IPS-18a (cell line): ENCODE results near the gene MKRN1.

Experiments
- H3K27ac ChIP-seq: one replicate; pipeline ENCODE4 v1.5.1; 2013; ENCODE audit warnings: low read length
- H3K27me3 ChIP-seq: one replicate; pipeline ENCODE4 v1.6.1; 2013; ENCODE audit warnings: mild to moderate bottlenecking, low read length; ENCODE audit not compliant: control insufficient read depth, insufficient read depth
- H3K36me3 ChIP-seq: one replicate; pipeline ENCODE4 v1.6.1; 2013; ENCODE audit warnings: low read depth, low read length; ENCODE audit not compliant: control insufficient read depth
- H3K4me1 ChIP-seq: one replicate; pipeline ENCODE4 v1.6.1; 2013; ENCODE audit warnings: low read depth, low read length; ENCODE audit not compliant: control insufficient read depth
- H3K4me3 ChIP-seq: one replicate; pipeline ENCODE4 v1.5.1; 2013; ENCODE audit warnings: low read length
- H3K9ac ChIP-seq: one replicate; pipeline ENCODE4 v1.6.1; 2013; ENCODE audit warnings: mild to moderate bottlenecking, low read length, moderate library complexity
- H3K9me3 ChIP-seq: one replicate; pipeline ENCODE4 v1.6.1; 2013; ENCODE audit warnings: low read depth, low read length; ENCODE audit not compliant: control insufficient read depth

The MKRN1 gene

GRCh38 chr7:140453273-140453672 is 26.0 kb downstream of the MKRN1 start:
- no peak overlapping the region for H3K27ac ChIP-seq
- H3K36me3 ChIP-seq: peaks cover 43% of the 10 kb centered on the region
- no peak overlapping the region for H3K9ac ChIP-seq
- no peaks in the 10 kb centered on the region for H3K27me3 ChIP-seq
- no peak overlapping the region for H3K4me3 ChIP-seq
- H3K9me3 ChIP-seq: no peaks in the 10 kb centered on the region
- peaks cover 48% of the 10 kb centered on the region for H3K4me1 ChIP-seq

- no peak overlapping the region for H3K27ac ChIP-seq
- no peaks in the 10 kb centered on the region for H3K9me3 ChIP-seq
- no peak overlapping the region for H3K4me3 ChIP-seq
- no peaks in the 10 kb centered on the region for H3K27me3 ChIP-seq
- H3K9ac ChIP-seq: no peak overlapping the region
- H3K4me1 ChIP-seq: peaks cover 47% of the 10 kb centered on the region
- peaks cover 32% of the 10 kb centered on the region for H3K36me3 ChIP-seq
These were observed 27.6 kb downstream of the MKRN1 start for GRCh38 chr7:140451716-140452115.

- H3K27ac ChIP-seq: peak overlapping the region; percentile 54
- H3K36me3 ChIP-seq: peaks cover 11% of the 10 kb centered on the region
- H3K9ac ChIP-seq: no peak overlapping the region
- H3K9me3 ChIP-seq: no peaks in the 10 kb centered on the region
- no peaks in the 10 kb centered on the region for H3K27me3 ChIP-seq
- H3K4me1 ChIP-seq: peaks cover 24% of the 10 kb centered on the region
- H3K4me3 ChIP-seq: peak overlapping the region; percentile 25
These were observed 30.4 kb downstream of the MKRN1 start for GRCh38 chr7:140448781-140449480.

GRCh38 chr7:140447841-140448240 is 31.5 kb downstream of the MKRN1 start:
- no peak overlapping the region for H3K27ac ChIP-seq
- no peaks in the 10 kb centered on the region for H3K9me3 ChIP-seq
- no peak overlapping the region for H3K4me3 ChIP-seq
- peaks cover 24% of the 10 kb centered on the region for H3K4me1 ChIP-seq
- no peaks in the 10 kb centered on the region for H3K27me3 ChIP-seq
- H3K36me3 ChIP-seq: no peaks in the 10 kb centered on the region
- H3K9ac ChIP-seq: no peak overlapping the region

- H3K27me3 ChIP-seq: no peaks in the 10 kb centered on the region
- peaks cover 21% of the 10 kb centered on the region for H3K4me1 ChIP-seq
- H3K9me3 ChIP-seq: no peaks in the 10 kb centered on the region
- no peak overlapping the region for H3K27ac ChIP-seq
- H3K36me3 ChIP-seq: no peaks in the 10 kb centered on the region
- no peak overlapping the region for H3K4me3 ChIP-seq
- H3K9ac ChIP-seq: no peak overlapping the region
These were observed 32.8 kb downstream of the MKRN1 start for GRCh38 chr7:140446467-140446866.

GRCh38 chr7:140441519-140441918 is 37.8 kb downstream of the MKRN1 start:
- no peak overlapping the region for H3K4me3 ChIP-seq
- no peaks in the 10 kb centered on the region for H3K4me1 ChIP-seq
- H3K36me3 ChIP-seq: no peaks in the 10 kb centered on the region
- no peak overlapping the region for H3K9ac ChIP-seq
- H3K27ac ChIP-seq: no peak overlapping the region
- H3K9me3 ChIP-seq: no peaks in the 10 kb centered on the region
- H3K27me3 ChIP-seq: no peaks in the 10 kb centered on the region

GRCh38 chr7:140440593-140440992 is 38.7 kb downstream of the MKRN1 start:
- Histone ChIP-seq H3K4me1 (no peaks in the 10 kb centered on the region), H3K27ac (no peak overlapping the region), H3K9ac (no peak overlapping the region), H3K27me3 (no peaks in the 10 kb centered on the region), H3K4me3 (no peak overlapping the region), H3K9me3 (no peaks in the 10 kb centered on the region), H3K36me3 (no peaks in the 10 kb centered on the region)

- no peak overlapping the region for H3K9ac ChIP-seq
- H3K4me1 ChIP-seq: no peaks in the 10 kb centered on the region
- no peak overlapping the region for H3K27ac ChIP-seq
- H3K36me3 ChIP-seq: no peaks in the 10 kb centered on the region
- H3K27me3 ChIP-seq: no peaks in the 10 kb centered on the region
- no peaks in the 10 kb centered on the region for H3K9me3 ChIP-seq
- H3K4me3 ChIP-seq: no peak overlapping the region
These were observed 39.9 kb downstream of the MKRN1 start for GRCh38 chr7:140439359-140439758.

- no peak overlapping the region for H3K9ac ChIP-seq
- no peaks in the 10 kb centered on the region for H3K4me1 ChIP-seq
- no peaks in the 10 kb centered on the region for H3K9me3 ChIP-seq
- no peaks in the 10 kb centered on the region for H3K36me3 ChIP-seq
- H3K27me3 ChIP-seq: no peaks in the 10 kb centered on the region
- H3K27ac ChIP-seq: no peak overlapping the region
- H3K4me3 ChIP-seq: no peak overlapping the region
These were observed 43.9 kb downstream of the MKRN1 start for GRCh38 chr7:140435252-140435895.

GRCh38 chr7:140433396-140433795 is 45.9 kb downstream of the MKRN1 start:
- Histone ChIP-seq H3K36me3 (no peaks in the 10 kb centered on the region), H3K4me3 (no peak overlapping the region), H3K27me3 (no peaks in the 10 kb centered on the region), H3K27ac (no peak overlapping the region), H3K4me1 (no peaks in the 10 kb centered on the region), H3K9ac (no peak overlapping the region), H3K9me3 (no peaks in the 10 kb centered on the region)

- peaks cover 4% of the 10 kb centered on the region for H3K36me3 ChIP-seq
These were observed 53.2 kb downstream of the MKRN1 start for GRCh38 chr7:140426130-140426529.

GRCh38 chr7:140425718-140426117 is 53.6 kb downstream of the MKRN1 start:
- H3K4me3 ChIP-seq: no peak overlapping the region
- peaks cover 4% of the 10 kb centered on the region for H3K36me3 ChIP-seq
- no peaks in the 10 kb centered on the region for H3K4me1 ChIP-seq
- H3K27ac ChIP-seq: no peak overlapping the region
- no peaks in the 10 kb centered on the region for H3K9me3 ChIP-seq
- no peaks in the 10 kb centered on the region for H3K27me3 ChIP-seq
- no peak overlapping the region for H3K9ac ChIP-seq

More at GRCh38 chr7:140426130-140426529, 53.2 kb downstream of the MKRN1 start:
- no peak overlapping the region for H3K27ac ChIP-seq
- H3K9me3 ChIP-seq: no peaks in the 10 kb centered on the region
- H3K9ac ChIP-seq: no peak overlapping the region
- H3K27me3 ChIP-seq: no peaks in the 10 kb centered on the region
- H3K4me1 ChIP-seq: no peaks in the 10 kb centered on the region
- no peak overlapping the region for H3K4me3 ChIP-seq
